ENCODE results near the gene FFAR4.

DNA sequence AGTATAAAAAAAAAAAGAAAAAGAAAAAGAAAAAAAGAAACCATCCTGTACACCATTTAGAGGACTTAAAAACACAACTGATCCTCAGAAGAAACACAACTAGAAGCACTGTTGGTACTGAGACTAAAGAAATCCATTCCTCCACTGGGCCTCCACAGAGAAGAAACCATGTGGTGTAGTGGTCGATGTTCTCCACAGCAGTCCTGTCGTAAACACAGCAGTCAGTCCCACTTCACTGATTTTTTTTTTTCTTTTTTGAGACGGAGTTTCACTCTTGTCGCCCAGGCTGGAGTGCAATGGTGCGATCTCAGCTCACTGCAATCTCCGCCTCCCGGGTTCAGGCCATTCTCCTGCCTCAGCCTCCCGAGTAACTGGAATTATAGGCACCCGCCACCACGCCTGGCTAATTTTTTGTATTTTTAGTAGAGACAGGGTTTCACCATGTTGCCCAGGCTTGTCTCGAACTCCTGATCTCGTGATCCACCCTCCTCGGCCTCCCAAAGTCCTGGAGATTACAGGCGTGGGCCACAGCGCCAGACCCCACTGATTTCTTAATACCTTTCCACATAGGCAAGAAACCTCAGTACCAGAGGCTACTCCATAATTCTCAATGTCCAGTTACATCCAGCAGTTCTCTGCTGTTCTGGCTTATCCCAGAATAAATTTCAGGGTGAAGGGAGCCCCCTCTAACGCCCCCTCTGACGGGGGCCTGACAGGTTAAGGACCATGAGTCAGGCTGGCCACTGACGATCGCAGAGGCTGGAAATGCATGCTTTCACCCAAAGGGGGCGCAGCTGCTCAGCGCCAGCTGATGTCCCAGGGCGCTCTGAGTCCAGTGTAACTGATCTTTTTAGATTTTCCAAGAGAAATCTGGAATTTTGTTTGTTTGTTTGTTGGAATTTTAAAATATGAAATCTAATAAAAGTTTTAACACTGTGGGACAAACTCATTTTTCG, 24.8 kb upstream of the FFAR4 start:
- TF ChIP-seq CTCF (IDR thresholded peaks at IDR 0.05; ENCODE audit: low read depth, low read length, missing input control) (peak; percentile 75), ATF3 (IDR thresholded peaks at IDR 0.05) (no peak), EGR1 (IDR thresholded peaks at IDR 0.05; ENCODE audit: low read depth in 2 of 2) (no peak), JUND (IDR thresholded peaks at IDR 0.05) (no peak), MAX (IDR thresholded peaks at IDR 0.05) (no peak), RAD21 (IDR thresholded peaks at IDR 0.05) (peak; percentile 78 to 79), ZBTB33 (IDR thresholded peaks at IDR 0.05) (no peak), RXRA (IDR thresholded peaks at IDR 0.05) (no peak), TAF1 (conservative IDR thresholded peaks at IDR 0.05) (no peak), SP1 (IDR thresholded peaks at IDR 0.05) (no peak)

Data from liver (tissue), 3 donors.